ENCODE measurements around the gene LAMA4.

DNA sequence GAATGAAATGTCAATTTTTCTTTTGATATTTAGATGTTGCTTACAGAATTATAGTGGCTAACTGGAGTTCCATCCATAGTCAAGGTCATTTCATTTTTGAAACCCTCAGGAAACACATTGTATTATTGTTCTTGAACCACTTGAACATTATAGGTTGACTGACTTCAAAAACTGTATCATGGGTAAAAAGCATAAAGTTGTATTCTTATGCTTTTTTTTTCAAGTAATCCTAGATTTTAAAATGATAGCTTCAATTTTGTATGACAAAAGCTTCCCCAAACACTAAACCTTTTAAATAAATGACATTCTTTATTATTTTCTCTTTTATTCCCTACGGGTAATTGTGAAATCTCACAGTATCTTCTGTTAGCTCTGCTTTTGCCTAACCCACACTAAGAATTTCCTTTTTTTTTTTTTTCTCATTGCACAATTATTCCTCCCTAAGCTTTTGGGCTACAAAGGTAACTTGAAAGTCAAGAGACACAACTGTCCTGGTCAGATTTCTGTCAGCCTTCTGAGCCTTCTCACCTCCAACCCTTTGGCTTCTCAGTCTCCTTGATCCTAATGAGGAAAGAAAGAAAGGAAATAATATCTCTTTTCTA, 36.9 kb upstream of the LAMA4 start:
- no peak for TF ChIP-seq TAF1 (IDR thresholded peaks at IDR 0.05; ENCODE audit: low read depth, low read length)
- no peak for TF ChIP-seq POLR2A (IDR thresholded peaks at IDR 0.05; ENCODE audit: low read depth, low read length)
- no peak for TF ChIP-seq POLR2AphosphoS5 (IDR thresholded peaks at IDR 0.05; ENCODE audit: low read depth, low read length)
